Pericardium fibroblast (primary cell): ENCODE data around the gene INSRR. TPM values are rescaled to one million over a fixed set of nuclear protein-coding genes. Genes with fewer than 3 reads are reported as not detected.

Experiments used
- total RNA-seq: library from RNA; depleted of rRNA; stranded (reverse); fragments of >200 nt; gene quantifications from 2 replicates; pipeline ENCODE4 v1.2.3, GENCODE V29; 2015

Gene INSRR
- not detected in 2 replicates for total RNA-seq

GRCh38 chr1:156858959-156859522 is at the start of gene INSRR:
Gene INSRR, minus strand, starts transcription at chr1:156859117. Its CDS starts 496 bp downstream, at chr1:156858621.

GRCh38 chr1:156893048-156893953 is 34.4 kb upstream of the INSRR start, which contains the start of gene PEAR1:
Gene PEAR1, plus strand, starts transcription at chr1:156893718. Its CDS starts 10,209 bp downstream, at chr1:156903927.

GRCh38 chr1:156860628-156861423 is 1.9 kb upstream of the INSRR start, which contains the start of gene NTRK1:
Gene NTRK1, plus strand, starts transcription at chr1:156860865. Its CDS starts 70 bp downstream, at chr1:156860935.

GRCh38 chr1:156816561-156817328 is 42.2 kb downstream of the INSRR start, which contains the start of gene SH2D2A:
Gene SH2D2A, minus strand, starts transcription at chr1:156816848. Its CDS starts 140 bp downstream, at chr1:156816708.

Other genes starting within 250 kb of the INSRR start
- gene HAPLN2, start 239.7 kb downstream of the INSRR start, total RNA-seq: not detected in 2 replicates
- gene BCAN, start 217.0 kb downstream of the INSRR start, total RNA-seq: not detected in 2 replicates
- 10.2 and 26.6 TPM in 2 replicates for gene NES, start 181.7 kb downstream of the INSRR start, total RNA-seq
- 58.3 and 150 TPM in 2 replicates for gene CRABP2, start 153.5 kb downstream of the INSRR start, total RNA-seq
- gene METTL25B, start 130.6 kb downstream of the INSRR start, total RNA-seq: 18.2 and 18.3 TPM in 2 replicates
- gene ISG20L2, start 130.4 kb downstream of the INSRR start, total RNA-seq: 14.9 and 21.5 TPM in 2 replicates
- 52.3 and 57.1 TPM in 2 replicates for gene MRPL24, start 118.0 kb downstream of the INSRR start, total RNA-seq
- gene HDGF, start 107.4 kb downstream of the INSRR start, total RNA-seq: 120 and 124 TPM in 2 replicates
- 30.3 and 42.1 TPM in 2 replicates for gene PRCC, start 91.6 kb downstream of the INSRR start, total RNA-seq
- 0.23 TPM in 1 of 2 replicates, not detected in the other for gene SH2D2A, start 42.3 kb downstream of the INSRR start, total RNA-seq
- not detected in 2 replicates for gene NTRK1, start 1.7 kb upstream of the INSRR start, total RNA-seq
- 20.1 and 23.8 TPM in 2 replicates for gene PEAR1, start 34.6 kb upstream of the INSRR start, total RNA-seq
- not detected in 2 replicates for gene LRRC71, start 61.5 kb upstream of the INSRR start, total RNA-seq
- gene ARHGEF11, start 186.6 kb upstream of the INSRR start, total RNA-seq: 20.2 and 24.9 TPM in 2 replicates
- not detected in 2 replicates for gene ETV3L, start 240.7 kb upstream of the INSRR start, total RNA-seq